AG09309 (cell line): Measurements from ENCODE around the gene MAN2A1.

Experiments
- DNase-seq: peaks from one replicate; pipeline ENCODE4 v3.0.0-alpha.2; 2010; ENCODE audit warnings: low read depth
- H3K4me3 ChIP-seq: 2 replicates; pipeline ENCODE4 v1.5.1; 2011; ENCODE audit warnings: mild to moderate bottlenecking, low read depth, low read length, moderate library complexity; ENCODE audit not compliant: control insufficient read depth
- CTCF ChIP-seq: IDR thresholded peaks from 2 replicates; pipeline ENCODE4 v1.5.1; 2011; ENCODE audit warnings: mild to moderate bottlenecking, low read depth, low read length, inconsistent platforms; ENCODE audit not compliant: insufficient read depth, control insufficient read depth; ENCODE audit errors: missing control alignments

Gene MAN2A1

GRCh38 chr5:109844695-109845094 is 155.0 kb downstream of the MAN2A1 start:
- H3K4me3 ChIP-seq: no peak overlapping the region
- TF ChIP-seq CTCF: no peak
- no peak for DNase-seq

- TF ChIP-seq CTCF: no peak
- no peak for DNase-seq
- no peak overlapping the region for H3K4me3 ChIP-seq
Observed at GRCh38 chr5:109848130-109848529, 158.4 kb downstream of the MAN2A1 start.

- no peak overlapping the region for H3K4me3 ChIP-seq
- TF ChIP-seq CTCF: no peak
- no peak for DNase-seq
Observed at GRCh38 chr5:109849478-109850088, 159.9 kb downstream of the MAN2A1 start.

GRCh38 chr5:109852371-109853155 is 162.8 kb downstream of the MAN2A1 start:
- no peak for DNase-seq
- no peak overlapping the region for H3K4me3 ChIP-seq
- TF ChIP-seq CTCF: no peak

- no peak overlapping the region for H3K4me3 ChIP-seq
- DNase-seq: no peak
- TF ChIP-seq CTCF: no peak
Observed at GRCh38 chr5:109853377-109853776, 163.7 kb downstream of the MAN2A1 start.

- no peak for DNase-seq
- H3K4me3 ChIP-seq: no peak overlapping the region
- no peak for TF ChIP-seq CTCF
Observed at GRCh38 chr5:109855056-109855455, 165.3 kb downstream of the MAN2A1 start.
